PC-9 (cell line): ENCODE results near the gene SLC35F4. TPM values are rescaled to one million over a fixed set of nuclear protein-coding genes. Genes with fewer than 3 reads are reported as not detected.
"Not testable (repeated sequence)": the region's sequence is repeated elsewhere in the genome, so short reads cannot be mapped to it uniquely, and the experiment has no call there.

ENCODE experiments used
- BruUV-seq: library from RNA; stranded (reverse); fragments of 400-500 nt; replicated peaks from 2 replicates; lab custom pipeline; 2021; lab: Mats Ljungman, UMichigan
- CTCF ChIA-PET: fragments of 300-600 bp; sonication (Branson Sonifier 250); formaldehyde crosslinking; loops from one replicate; lab custom pipeline; 2022; ENCODE audit warnings: antibody characterized with exemption; lab: Charles Lee
- POLR2A ChIA-PET: fragments of 300-600 bp; sonication (Branson Sonifier 250); formaldehyde crosslinking; loops from one replicate; lab custom pipeline; 2022; ENCODE audit warnings: antibody characterized with exemption; ENCODE audit not compliant: unreplicated experiment; lab: Charles Lee
- DNase-seq, 2 experiments: peaks; one replicate each; pipeline versions ENCODE4 v3.0.0 to v3.0.0-alpha.2; 2015 to 2022; ENCODE audit warnings: mixed read lengths in 1 of 2
- H2AFZ ChIP-seq: fragments of 200-600 bp; sonication (generic); 2 replicates; pipeline ENCODE4 v1.8.1; 2017; ENCODE audit warnings: antibody characterized with exemption
- H3F3A ChIP-seq: fragments of 200-600 bp; sonication (generic); 2 replicates; pipeline ENCODE4 v1.8.1; 2017; ENCODE audit warnings: antibody characterized with exemption, mild to moderate bottlenecking, low read depth; ENCODE audit not compliant: insufficient read depth
- H3K27ac ChIP-seq: fragments of 200-600 bp; sonication (generic); 2 replicates; pipeline ENCODE4 v1.6.1; 2016; ENCODE audit warnings: mixed run types
- H3K27me3 ChIP-seq: fragments of 200-600 bp; sonication (generic); 2 replicates; pipeline ENCODE4 v1.6.1; 2016; ENCODE audit warnings: low read depth, mixed run types; ENCODE audit not compliant: insufficient read depth
- H3K36me3 ChIP-seq: fragments of 200-600 bp; sonication (generic); 2 replicates; pipeline ENCODE4 v1.6.1; 2016; ENCODE audit warnings: low read depth, mixed run types
- H3K4me1 ChIP-seq: fragments of 200-600 bp; sonication (generic); replicated peaks from 2 replicates; pipeline ENCODE4 v1.6.1; 2016; ENCODE audit warnings: mixed run types; ENCODE audit not compliant: insufficient read depth
- H3K4me2 ChIP-seq: fragments of 200-600 bp; sonication (generic); 2 replicates; pipeline ENCODE4 v1.6.1; 2017; ENCODE audit warnings: mixed run types
- H3K4me3 ChIP-seq: fragments of 200-600 bp; sonication (generic); 2 replicates; pipeline ENCODE4 v1.6.1; 2016; ENCODE audit warnings: mixed run types
- H3K79me2 ChIP-seq: fragments of 200-600 bp; sonication (generic); 2 replicates; pipeline ENCODE4 v1.6.1; 2017; ENCODE audit warnings: low read depth, mixed run types
- H3K9me2 ChIP-seq: fragments of 200-600 bp; sonication (generic); 2 replicates; pipeline ENCODE4 v1.8.1; 2017; ENCODE audit warnings: mild to moderate bottlenecking; ENCODE audit not compliant: insufficient read depth
- H3K9me3 ChIP-seq: fragments of 200-600 bp; sonication (generic); 2 replicates; pipeline ENCODE4 v1.8.1; 2016; ENCODE audit warnings: low read depth; ENCODE audit not compliant: insufficient read depth
- H4K20me1 ChIP-seq: fragments of 200-600 bp; sonication (generic); 2 replicates; pipeline ENCODE4 v1.8.1; 2017; ENCODE audit not compliant: insufficient read depth
- CTCF ChIP-seq: fragments of 200-600 bp; sonication (generic); conservative IDR thresholded peaks from 2 replicates; pipeline ENCODE4 v1.6.1; 2017; ENCODE audit warnings: mixed run types, antibody characterized with exemption, mild to moderate bottlenecking, moderate library complexity
- EZH2 ChIP-seq: fragments of 200-600 bp; sonication (generic); IDR thresholded peaks from 2 replicates; pipeline ENCODE4 v1.8.0; 2017; ENCODE audit warnings: antibody characterized with exemption, low read depth
- intact Hi-C: fragments of 100-400 bp; cut with micrococcal nuclease; formaldehyde crosslinking; loops from one replicate; pipeline ENCODE4 v1.10.0; 2022; ENCODE audit not compliant: unreplicated experiment
- total RNA-seq: library from RNA; stranded (reverse); gene quantifications from 2 replicates; pipeline ENCODE4 v1.2.3, GENCODE V29; 2021

Gene SLC35F4
- total RNA-seq, 1 experiment from 2014 or later = not detected

- no TSS peak for BruUV-seq
- no peaks in the 10 kb centered on the region for H3F3A ChIP-seq
- H2AFZ ChIP-seq = no peak overlapping the region
- H3K9me2 ChIP-seq = no peaks in the 10 kb centered on the region
- POLR2A ChIA-PET = no interaction called here
- no peak for DNase-seq
- H3K79me2 ChIP-seq = no peaks in the 10 kb centered on the region
- TF ChIP-seq CTCF = no peak
- TF ChIP-seq EZH2 = no peak
- no peak overlapping the region for H3K27ac ChIP-seq
- no peaks in the 10 kb centered on the region for H3K27me3 ChIP-seq
- no peaks in the 10 kb centered on the region for H3K4me1 ChIP-seq
- CTCF ChIA-PET = no interaction called here
- no peak overlapping the region for H3K4me2 ChIP-seq
- no peaks in the 10 kb centered on the region for H3K36me3 ChIP-seq
- intact Hi-C loops = no loop called here
- no peak overlapping the region for H3K4me3 ChIP-seq
- H4K20me1 ChIP-seq = no peaks in the 10 kb centered on the region
- H3K9me3 ChIP-seq = no peaks in the 10 kb centered on the region
Observed at GRCh38 chr14:57755018-57755521, 110.8 kb downstream of the SLC35F4 start.

- H2AFZ ChIP-seq = no peak overlapping the region
Observed at GRCh38 chr14:57754527-57754926, 111.4 kb downstream of the SLC35F4 start.

GRCh38 chr14:57753821-57754220 is 112.1 kb downstream of the SLC35F4 start:
- no peak overlapping the region for H3K27ac ChIP-seq
- H3K36me3 ChIP-seq = no peaks in the 10 kb centered on the region
- no peak overlapping the region for H3K4me3 ChIP-seq
- POLR2A ChIA-PET = no interaction called here
- H4K20me1 ChIP-seq = no peaks in the 10 kb centered on the region
- H3F3A ChIP-seq = no peaks in the 10 kb centered on the region
- no peaks in the 10 kb centered on the region for H3K9me3 ChIP-seq
- no peaks in the 10 kb centered on the region for H3K79me2 ChIP-seq
- no peak for DNase-seq
- intact Hi-C loops = no loop called here
- no peaks in the 10 kb centered on the region for H3K4me1 ChIP-seq
- H3K4me2 ChIP-seq = no peak overlapping the region
- CTCF ChIA-PET = no interaction called here
- H2AFZ ChIP-seq = no peak overlapping the region
- no peaks in the 10 kb centered on the region for H3K9me2 ChIP-seq
- no peak for TF ChIP-seq CTCF
- no peak for TF ChIP-seq EZH2
- no peaks in the 10 kb centered on the region for H3K27me3 ChIP-seq
- BruUV-seq = no TSS peak

More at GRCh38 chr14:57754527-57754926, 111.4 kb downstream of the SLC35F4 start:
- no peak overlapping the region for H3K4me2 ChIP-seq
- intact Hi-C loops = no loop called here
- CTCF ChIA-PET = no interaction called here
- no peaks in the 10 kb centered on the region for H3K9me3 ChIP-seq
- no peaks in the 10 kb centered on the region for H3K9me2 ChIP-seq
- no peaks in the 10 kb centered on the region for H3K4me1 ChIP-seq
- no peaks in the 10 kb centered on the region for H3K36me3 ChIP-seq
- H4K20me1 ChIP-seq = no peaks in the 10 kb centered on the region
- H3K4me3 ChIP-seq = no peak overlapping the region
- BruUV-seq = no TSS peak
- DNase-seq = no peak
- TF ChIP-seq CTCF (no peak), EZH2 (no peak)
- H3K27me3 ChIP-seq = no peaks in the 10 kb centered on the region
- no peaks in the 10 kb centered on the region for H3K79me2 ChIP-seq
- H3F3A ChIP-seq = no peaks in the 10 kb centered on the region
- POLR2A ChIA-PET = no interaction called here
- no peak overlapping the region for H3K27ac ChIP-seq

- H3K4me1 ChIP-seq, H3F3A ChIP-seq, H3K4me3 ChIP-seq, POLR2A ChIA-PET, H3K4me2 ChIP-seq, H2AFZ ChIP-seq, H3K36me3 ChIP-seq, H4K20me1 ChIP-seq, H3K79me2 ChIP-seq, H3K27me3 ChIP-seq, H3K27ac ChIP-seq, DNase-seq, CTCF ChIA-PET, intact Hi-C loops, BruUV-seq, H3K9me2 ChIP-seq, H3K9me3 ChIP-seq: not testable (repeated sequence)
Observed at GRCh38 chr14:57752142-57752695, 113.7 kb downstream of the SLC35F4 start.
